Activated B cell treated with CpG ODN at 0.5 μM for 24 hours (primary cell): Measurements from ENCODE around the gene MRPS34. TPM values are rescaled to one million over a fixed set of nuclear protein-coding genes. Genes with fewer than 3 reads are reported as not detected.

Experiments
- ATAC-seq: fragments of 200-7000 bp; cut with Tn5 transposase; one replicate; pipeline ENCODE4 v1.10.0; 2021; ENCODE audit warnings: low read depth, mild to moderate bottlenecking, moderate library complexity
- CTCF ChIA-PET: fragments of 350-600 bp; sonication (Branson Sonifier 250); formaldehyde crosslinking; loops from one replicate; lab custom pipeline; 2021; ENCODE audit warnings: antibody characterized with exemption; lab: Charles Lee
- POLR2A ChIA-PET: fragments of 350-600 bp; sonication (Branson Sonifier 250); formaldehyde crosslinking; loops from one replicate; lab custom pipeline; 2021; ENCODE audit warnings: antibody characterized with exemption; lab: Charles Lee
- DNase-seq: peaks from one replicate; pipeline ENCODE4 v3.0.0; 2022
- H3K27ac Mint-ChIP-seq: one replicate; pipeline ENCODE4 v1.8.0; 2020; ENCODE audit warnings: mixed read lengths
- H3K27me3 Mint-ChIP-seq: one replicate; pipeline ENCODE4 v1.8.0; 2021; ENCODE audit warnings: mixed read lengths
- H3K36me3 Mint-ChIP-seq: one replicate; pipeline ENCODE4 v1.8.0; 2021; ENCODE audit warnings: low read depth, mixed read lengths
- H3K4me1 Mint-ChIP-seq: one replicate; pipeline ENCODE4 v1.8.0; 2021; ENCODE audit warnings: mixed read lengths
- H3K4me3 Mint-ChIP-seq: one replicate; pipeline ENCODE4 v1.8.0; 2020; ENCODE audit warnings: mild to moderate bottlenecking, mixed read lengths
- H3K9me3 Mint-ChIP-seq: one replicate; pipeline ENCODE4 v1.8.0; 2020; ENCODE audit warnings: mixed read lengths
- intact Hi-C: fragments of 100-400 bp; cut with micrococcal nuclease; formaldehyde crosslinking; loops from one replicate; pipeline ENCODE4 v1.15.1; 2024
- total RNA-seq: library from RNA; stranded (reverse); gene quantifications from 2 replicates; pipeline ENCODE4 v1.2.3, GENCODE V29; 2022
- TF ChIP-seq, protein P1 (sequence below): fragments of 200-600 bp; IDR thresholded peaks from one replicate; pipeline ENCODE4 v1.8.0; 2022; ENCODE audit warnings: antibody characterized with exemption, mild to moderate bottlenecking

The MRPS34 gene
- total RNA-seq, 1 donor from 2014 or later: 60.9 TPM

GRCh38 chr16:1778200-1779179, 5.6 kb upstream of the MRPS34 start:
- no peaks in the 10 kb centered on the region for H3K9me3 Mint-ChIP-seq
- CTCF ChIA-PET: no interaction called here

DNA sequence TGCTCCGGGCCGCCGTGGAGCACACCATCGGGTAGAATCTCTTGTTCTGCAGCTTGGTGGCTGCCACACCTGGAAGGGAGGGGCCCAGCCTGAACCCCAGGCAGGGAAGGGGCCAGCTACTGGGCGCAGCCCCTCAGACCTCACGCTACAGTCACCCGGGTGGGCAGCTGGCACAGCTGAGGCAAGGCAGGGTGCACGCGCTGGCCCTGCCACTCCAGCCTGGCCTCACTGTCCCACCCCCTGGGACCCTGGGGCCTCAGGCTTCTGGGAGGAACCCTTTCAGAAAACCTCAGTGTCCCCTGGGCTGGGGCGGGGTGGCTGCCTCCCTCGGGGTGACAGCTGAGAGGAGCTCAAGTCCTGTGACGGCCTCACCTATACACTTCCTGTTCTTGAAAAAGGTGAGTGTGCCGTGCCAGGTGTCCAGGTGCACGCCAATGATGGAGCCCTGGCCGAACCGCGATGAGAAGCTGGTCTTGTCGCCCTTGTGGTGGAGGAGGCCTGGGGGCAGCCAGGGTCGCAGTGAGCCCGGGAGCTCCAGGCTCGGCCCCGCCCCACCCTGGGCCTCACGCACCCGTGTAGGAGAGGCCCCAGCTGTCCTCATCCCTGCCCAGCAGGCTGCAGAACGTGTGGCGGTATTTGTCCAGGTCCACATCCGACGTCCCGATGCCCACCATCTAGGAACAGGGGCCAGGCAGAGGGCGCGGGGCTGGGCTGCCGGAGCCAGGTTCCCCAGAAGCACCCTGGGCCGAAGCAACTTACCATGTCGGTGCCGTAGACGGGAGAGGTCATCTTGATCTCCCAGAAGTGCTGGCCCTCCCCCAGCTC, 4.7 kb upstream of the MRPS34 start:
- Mint-ChIP-seq H3K4me3 (no peak overlapping the region), H3K27me3 (no peaks in the 10 kb centered on the region), H3K4me1 (peaks cover 17% of the 10 kb centered on the region), H3K36me3 (peaks cover 13% of the 10 kb centered on the region), H3K9me3 (no peaks in the 10 kb centered on the region), H3K27ac (no peak overlapping the region)
- ChIA-PET POLR2A (no interaction called here), CTCF (interaction anchor here (0.5 kb wide), 1 partner anchor 176 kb away, joined by 3 read pairs; no protein-coding TSS in a partner anchor)
- TF ChIP-seq, protein P1, sequence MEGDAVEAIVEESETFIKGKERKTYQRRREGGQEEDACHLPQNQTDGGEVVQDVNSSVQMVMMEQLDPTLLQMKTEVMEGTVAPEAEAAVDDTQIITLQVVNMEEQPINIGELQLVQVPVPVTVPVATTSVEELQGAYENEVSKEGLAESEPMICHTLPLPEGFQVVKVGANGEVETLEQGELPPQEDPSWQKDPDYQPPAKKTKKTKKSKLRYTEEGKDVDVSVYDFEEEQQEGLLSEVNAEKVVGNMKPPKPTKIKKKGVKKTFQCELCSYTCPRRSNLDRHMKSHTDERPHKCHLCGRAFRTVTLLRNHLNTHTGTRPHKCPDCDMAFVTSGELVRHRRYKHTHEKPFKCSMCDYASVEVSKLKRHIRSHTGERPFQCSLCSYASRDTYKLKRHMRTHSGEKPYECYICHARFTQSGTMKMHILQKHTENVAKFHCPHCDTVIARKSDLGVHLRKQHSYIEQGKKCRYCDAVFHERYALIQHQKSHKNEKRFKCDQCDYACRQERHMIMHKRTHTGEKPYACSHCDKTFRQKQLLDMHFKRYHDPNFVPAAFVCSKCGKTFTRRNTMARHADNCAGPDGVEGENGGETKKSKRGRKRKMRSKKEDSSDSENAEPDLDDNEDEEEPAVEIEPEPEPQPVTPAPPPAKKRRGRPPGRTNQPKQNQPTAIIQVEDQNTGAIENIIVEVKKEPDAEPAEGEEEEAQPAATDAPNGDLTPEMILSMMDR: no peak
- DNase-seq (no peak), ATAC-seq (no peak)
- intact Hi-C loops: no loop called here

More at GRCh38 chr16:1778200-1779179, 5.6 kb upstream of the MRPS34 start:
- H3K27me3 Mint-ChIP-seq: no peaks in the 10 kb centered on the region
- H3K36me3 Mint-ChIP-seq: peaks cover 10% of the 10 kb centered on the region
- ATAC-seq (no peak), DNase-seq (no peak)
- intact Hi-C loops: no loop called here
- H3K4me1 Mint-ChIP-seq: peaks cover 23% of the 10 kb centered on the region
- POLR2A ChIA-PET: interaction anchor here (0.9 kb wide), 2 partner anchors 9 to 186 kb away, joined by 3 to 5 read pairs; partner anchors contain the start of gene RPS2
- TF ChIP-seq, protein P1: no peak
- H3K4me3 Mint-ChIP-seq: no peak overlapping the region
- peak overlapping the region; percentile 41 for H3K27ac Mint-ChIP-seq

DNA sequence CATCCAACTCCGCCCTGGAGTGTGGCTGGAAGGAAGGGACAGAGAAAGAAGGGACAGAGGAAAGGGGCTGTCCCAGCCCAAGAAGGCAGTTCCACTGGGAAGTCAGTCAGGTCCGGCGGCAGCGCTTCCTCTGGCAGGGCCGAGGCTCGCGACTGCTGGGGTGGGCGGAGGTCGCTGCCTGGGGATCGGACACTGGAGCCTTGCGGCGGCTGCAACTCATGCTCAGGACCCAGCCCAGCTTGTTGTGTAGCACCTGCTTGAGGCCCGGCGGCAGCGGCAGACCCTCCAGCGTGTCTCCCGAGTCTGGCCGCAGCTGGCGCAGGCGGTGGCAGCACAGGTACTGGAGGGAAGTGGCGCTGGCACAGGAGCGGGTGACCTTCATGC, 4.0 kb upstream of the MRPS34 start:
- TF ChIP-seq, protein P1: no peak
- H3K36me3 Mint-ChIP-seq: peaks cover 17% of the 10 kb centered on the region
- no peak for DNase-seq
- intact Hi-C loops: no loop called here
- H3K27ac Mint-ChIP-seq: no peak overlapping the region
- H3K4me1 Mint-ChIP-seq: peaks cover 20% of the 10 kb centered on the region
- no peak overlapping the region for H3K4me3 Mint-ChIP-seq
- ChIA-PET POLR2A (no interaction called here), CTCF (no interaction called here)
- no peaks in the 10 kb centered on the region for H3K9me3 Mint-ChIP-seq
- no peak for ATAC-seq
- H3K27me3 Mint-ChIP-seq: no peaks in the 10 kb centered on the region

- intact Hi-C loops: no loop called here
- POLR2A ChIA-PET: no interaction called here
- CTCF ChIA-PET: no interaction called here
- TF ChIP-seq, protein P1: no peak
- DNase-seq (no peak), ATAC-seq (no peak)
- no peak overlapping the region for H3K4me3 Mint-ChIP-seq
- H3K27me3 Mint-ChIP-seq: no peaks in the 10 kb centered on the region
- peaks cover 19% of the 10 kb centered on the region for H3K36me3 Mint-ChIP-seq
- H3K27ac Mint-ChIP-seq: no peak overlapping the region
- no peaks in the 10 kb centered on the region for H3K9me3 Mint-ChIP-seq
- H3K4me1 Mint-ChIP-seq: peaks cover 20% of the 10 kb centered on the region
These were observed 3.7 kb upstream of the MRPS34 start for GRCh38 chr16:1776672-1776955.
